ENCODE results near the gene ARTN.

ARTN gene

DNA sequence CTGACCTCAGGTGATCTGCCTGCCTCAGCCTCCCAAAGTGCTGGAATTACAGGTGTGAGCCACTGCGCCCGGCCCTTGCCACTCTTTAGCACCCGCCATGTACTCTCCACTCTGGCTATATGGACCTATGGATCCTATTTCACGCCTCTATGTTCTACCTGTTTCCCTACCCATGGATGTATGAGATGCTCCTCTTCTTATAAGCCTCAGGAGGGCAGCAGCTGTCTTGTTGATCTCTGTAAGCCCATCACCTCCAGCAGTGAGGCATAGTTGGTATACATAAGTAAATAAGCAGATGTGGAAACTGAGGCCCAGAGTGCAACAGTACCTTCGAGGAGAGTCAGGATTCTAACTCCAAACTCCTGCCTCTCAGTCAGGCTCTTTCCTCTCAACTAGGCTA lies 24.7 kb upstream of the ARTN start:
- TF ChIP-seq RAD21 (IDR thresholded peaks at IDR 0.05; ENCODE audit: low read depth) (peak; percentile 12; the same call in 1 of the 2 replicates), TEAD4 (IDR thresholded peaks at IDR 0.05) (no peak)

DNA sequence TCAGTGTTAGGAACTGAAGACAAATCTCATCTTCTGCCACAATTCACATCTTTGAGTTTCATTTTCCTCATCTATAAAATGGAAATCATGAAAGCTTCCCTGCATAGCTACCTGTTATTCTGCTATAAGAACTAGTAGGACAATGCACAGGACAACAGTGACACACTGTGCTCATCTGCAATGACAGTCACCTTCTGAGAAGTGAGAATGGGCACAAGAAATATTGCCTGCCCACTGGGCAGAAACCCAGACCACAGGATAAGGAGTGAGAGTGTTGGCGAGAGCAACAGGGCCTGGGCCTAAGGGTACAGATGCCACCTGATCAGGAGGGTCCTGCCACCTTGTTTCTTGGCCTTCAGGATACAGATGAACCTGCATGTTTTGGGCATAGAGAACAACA lies 23.3 kb upstream of the ARTN start:
- TF ChIP-seq, protein P1, sequence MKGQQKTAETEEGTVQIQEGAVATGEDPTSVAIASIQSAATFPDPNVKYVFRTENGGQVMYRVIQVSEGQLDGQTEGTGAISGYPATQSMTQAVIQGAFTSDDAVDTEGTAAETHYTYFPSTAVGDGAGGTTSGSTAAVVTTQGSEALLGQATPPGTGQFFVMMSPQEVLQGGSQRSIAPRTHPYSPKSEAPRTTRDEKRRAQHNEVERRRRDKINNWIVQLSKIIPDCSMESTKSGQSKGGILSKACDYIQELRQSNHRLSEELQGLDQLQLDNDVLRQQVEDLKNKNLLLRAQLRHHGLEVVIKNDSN (IDR thresholded peaks at IDR 0.05) = no peak
- TF ChIP-seq, protein P2, sequence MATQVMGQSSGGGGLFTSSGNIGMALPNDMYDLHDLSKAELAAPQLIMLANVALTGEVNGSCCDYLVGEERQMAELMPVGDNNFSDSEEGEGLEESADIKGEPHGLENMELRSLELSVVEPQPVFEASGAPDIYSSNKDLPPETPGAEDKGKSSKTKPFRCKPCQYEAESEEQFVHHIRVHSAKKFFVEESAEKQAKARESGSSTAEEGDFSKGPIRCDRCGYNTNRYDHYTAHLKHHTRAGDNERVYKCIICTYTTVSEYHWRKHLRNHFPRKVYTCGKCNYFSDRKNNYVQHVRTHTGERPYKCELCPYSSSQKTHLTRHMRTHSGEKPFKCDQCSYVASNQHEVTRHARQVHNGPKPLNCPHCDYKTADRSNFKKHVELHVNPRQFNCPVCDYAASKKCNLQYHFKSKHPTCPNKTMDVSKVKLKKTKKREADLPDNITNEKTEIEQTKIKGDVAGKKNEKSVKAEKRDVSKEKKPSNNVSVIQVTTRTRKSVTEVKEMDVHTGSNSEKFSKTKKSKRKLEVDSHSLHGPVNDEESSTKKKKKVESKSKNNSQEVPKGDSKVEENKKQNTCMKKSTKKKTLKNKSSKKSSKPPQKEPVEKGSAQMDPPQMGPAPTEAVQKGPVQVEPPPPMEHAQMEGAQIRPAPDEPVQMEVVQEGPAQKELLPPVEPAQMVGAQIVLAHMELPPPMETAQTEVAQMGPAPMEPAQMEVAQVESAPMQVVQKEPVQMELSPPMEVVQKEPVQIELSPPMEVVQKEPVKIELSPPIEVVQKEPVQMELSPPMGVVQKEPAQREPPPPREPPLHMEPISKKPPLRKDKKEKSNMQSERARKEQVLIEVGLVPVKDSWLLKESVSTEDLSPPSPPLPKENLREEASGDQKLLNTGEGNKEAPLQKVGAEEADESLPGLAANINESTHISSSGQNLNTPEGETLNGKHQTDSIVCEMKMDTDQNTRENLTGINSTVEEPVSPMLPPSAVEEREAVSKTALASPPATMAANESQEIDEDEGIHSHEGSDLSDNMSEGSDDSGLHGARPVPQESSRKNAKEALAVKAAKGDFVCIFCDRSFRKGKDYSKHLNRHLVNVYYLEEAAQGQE (IDR thresholded peaks at IDR 0.05; ENCODE audit: low read depth) = no peak
- no peak for TF ChIP-seq EP300 (IDR thresholded peaks at IDR 0.05; ENCODE audit: borderline replicate concordance)
- no peak for TF ChIP-seq CEBPB (IDR thresholded peaks at IDR 0.05)
- TF ChIP-seq YY1 (IDR thresholded peaks at IDR 0.05; ENCODE audit: low read depth) = no peak
- TF ChIP-seq ZBTB7A (IDR thresholded peaks at IDR 0.05; ENCODE audit: low read depth) = no peak
- no peak for TF ChIP-seq TCF12 (IDR thresholded peaks at IDR 0.05; ENCODE audit: low read depth)
- TF ChIP-seq EGR1 (IDR thresholded peaks at IDR 0.05) = no peak
- no peak for TF ChIP-seq NFIC (IDR thresholded peaks at IDR 0.05)
- TF ChIP-seq TAF1 (IDR thresholded peaks at IDR 0.05; ENCODE audit: low read depth) = no peak
- no peak for TF ChIP-seq FOXM1 (IDR thresholded peaks at IDR 0.05; ENCODE audit: borderline replicate concordance, low read depth)
- TF ChIP-seq, protein P3, sequence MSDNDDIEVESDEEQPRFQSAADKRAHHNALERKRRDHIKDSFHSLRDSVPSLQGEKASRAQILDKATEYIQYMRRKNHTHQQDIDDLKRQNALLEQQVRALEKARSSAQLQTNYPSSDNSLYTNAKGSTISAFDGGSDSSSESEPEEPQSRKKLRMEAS (IDR thresholded peaks at IDR 0.05) = no peak
- TF ChIP-seq TEAD4 (IDR thresholded peaks at IDR 0.05) = no peak
- TF ChIP-seq CREB1 (IDR thresholded peaks at IDR 0.05; ENCODE audit: low read depth) = no peak
- TF ChIP-seq RAD21 (IDR thresholded peaks at IDR 0.05; ENCODE audit: low read depth) = no peak

DNA sequence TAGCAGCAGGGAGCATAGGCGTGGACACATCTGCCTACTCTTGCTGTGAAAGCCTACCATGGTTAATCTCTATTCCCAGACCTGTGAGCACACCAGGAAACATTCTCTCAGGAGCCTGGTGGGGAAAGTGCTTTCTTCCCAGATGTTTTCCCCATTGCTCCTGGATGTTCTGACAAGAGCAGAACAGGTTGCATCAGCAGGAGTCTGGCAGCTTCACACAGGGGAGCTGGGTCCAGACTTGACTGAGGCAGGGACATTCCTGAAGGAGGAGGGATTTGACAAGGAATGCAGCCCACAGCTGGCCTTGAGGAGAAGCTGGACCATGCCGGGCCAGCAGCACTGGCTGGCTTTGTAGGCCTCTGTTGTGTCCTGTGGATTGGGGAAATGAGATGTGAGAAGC lies 21.0 kb upstream of the ARTN start:
- TF ChIP-seq CREB1 (IDR thresholded peaks at IDR 0.05; ENCODE audit: low read depth) = no peak
- peak; percentile 66; the same call in 1 of the 2 replicates for TF ChIP-seq TEAD4 (IDR thresholded peaks at IDR 0.05)

DNA sequence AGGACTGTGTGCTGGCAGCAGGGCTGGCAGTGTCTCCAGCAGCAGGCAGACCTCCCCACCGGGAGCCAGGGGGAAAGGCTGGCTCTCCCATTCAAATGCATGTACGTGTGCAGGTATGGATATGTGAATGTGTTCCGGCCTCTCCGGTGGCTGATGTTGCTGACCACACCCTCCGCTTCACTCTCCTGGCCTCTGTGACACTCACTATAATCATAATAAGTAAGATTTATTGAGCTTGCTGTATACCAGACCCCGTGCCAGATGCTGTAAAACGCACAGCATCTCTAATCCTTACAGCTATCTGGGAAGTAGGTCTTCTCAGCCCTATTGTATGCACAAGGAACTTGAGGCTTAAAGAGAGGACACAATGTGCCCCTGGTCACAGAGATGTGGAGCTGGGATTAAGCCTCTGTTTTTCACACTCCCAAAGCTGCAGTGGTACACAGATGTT lies 20.5 kb upstream of the ARTN start:
- TF ChIP-seq, protein P1 (IDR thresholded peaks at IDR 0.05) = no peak
- no peak for TF ChIP-seq EGR1 (IDR thresholded peaks at IDR 0.05)

DNA sequence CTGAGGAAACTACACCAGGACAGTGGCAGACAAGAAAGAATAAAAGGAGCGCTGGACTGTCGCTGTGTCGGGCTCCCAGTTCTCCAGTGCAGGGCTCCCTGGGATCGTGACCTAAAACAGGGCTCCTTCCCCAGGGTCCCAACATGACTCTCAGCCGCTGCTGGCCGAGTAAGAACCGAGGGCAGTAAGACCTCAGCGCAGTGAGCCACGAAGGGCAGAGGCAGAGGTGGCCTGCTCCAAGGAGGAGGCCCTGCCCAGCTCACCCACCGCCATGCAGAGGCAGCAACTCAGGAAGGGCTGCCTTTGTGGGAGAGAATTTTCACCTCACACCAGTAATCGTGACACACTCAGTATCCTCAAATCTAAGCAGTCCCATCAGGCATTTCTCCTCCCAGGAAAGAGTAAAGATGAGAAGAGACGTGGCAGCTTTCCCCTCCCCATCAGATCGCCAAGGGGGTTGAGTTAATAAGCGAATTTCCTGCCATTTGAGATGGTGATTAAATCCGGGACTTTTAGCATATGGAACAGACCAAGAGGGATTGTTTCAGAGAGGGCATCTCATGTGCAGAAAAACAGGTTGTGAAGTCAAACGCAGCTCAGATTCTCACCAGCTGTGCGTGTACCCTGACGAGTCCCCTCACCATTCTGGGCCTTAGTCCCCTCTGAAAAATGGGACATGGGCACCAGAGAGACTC lies 19.8 kb upstream of the ARTN start:
- TF ChIP-seq CEBPB (IDR thresholded peaks at IDR 0.05) = no peak
- no peak for TF ChIP-seq ZBTB7A (IDR thresholded peaks at IDR 0.05; ENCODE audit: low read depth)
- TF ChIP-seq, protein P1 (IDR thresholded peaks at IDR 0.05) = no peak
- TF ChIP-seq FOXM1 (IDR thresholded peaks at IDR 0.05; ENCODE audit: borderline replicate concordance, low read depth) = no peak
- no peak for TF ChIP-seq TEAD4 (IDR thresholded peaks at IDR 0.05)
- TF ChIP-seq EGR1 (IDR thresholded peaks at IDR 0.05) = no peak
- no peak for TF ChIP-seq TCF12 (IDR thresholded peaks at IDR 0.05; ENCODE audit: low read depth)
- no peak for TF ChIP-seq RAD21 (IDR thresholded peaks at IDR 0.05; ENCODE audit: low read depth)
- no peak for TF ChIP-seq TAF1 (IDR thresholded peaks at IDR 0.05; ENCODE audit: low read depth)
- TF ChIP-seq YY1 (IDR thresholded peaks at IDR 0.05; ENCODE audit: low read depth) = no peak
- TF ChIP-seq NFIC (IDR thresholded peaks at IDR 0.05) = no peak
- no peak for TF ChIP-seq EP300 (IDR thresholded peaks at IDR 0.05; ENCODE audit: borderline replicate concordance)

DNA sequence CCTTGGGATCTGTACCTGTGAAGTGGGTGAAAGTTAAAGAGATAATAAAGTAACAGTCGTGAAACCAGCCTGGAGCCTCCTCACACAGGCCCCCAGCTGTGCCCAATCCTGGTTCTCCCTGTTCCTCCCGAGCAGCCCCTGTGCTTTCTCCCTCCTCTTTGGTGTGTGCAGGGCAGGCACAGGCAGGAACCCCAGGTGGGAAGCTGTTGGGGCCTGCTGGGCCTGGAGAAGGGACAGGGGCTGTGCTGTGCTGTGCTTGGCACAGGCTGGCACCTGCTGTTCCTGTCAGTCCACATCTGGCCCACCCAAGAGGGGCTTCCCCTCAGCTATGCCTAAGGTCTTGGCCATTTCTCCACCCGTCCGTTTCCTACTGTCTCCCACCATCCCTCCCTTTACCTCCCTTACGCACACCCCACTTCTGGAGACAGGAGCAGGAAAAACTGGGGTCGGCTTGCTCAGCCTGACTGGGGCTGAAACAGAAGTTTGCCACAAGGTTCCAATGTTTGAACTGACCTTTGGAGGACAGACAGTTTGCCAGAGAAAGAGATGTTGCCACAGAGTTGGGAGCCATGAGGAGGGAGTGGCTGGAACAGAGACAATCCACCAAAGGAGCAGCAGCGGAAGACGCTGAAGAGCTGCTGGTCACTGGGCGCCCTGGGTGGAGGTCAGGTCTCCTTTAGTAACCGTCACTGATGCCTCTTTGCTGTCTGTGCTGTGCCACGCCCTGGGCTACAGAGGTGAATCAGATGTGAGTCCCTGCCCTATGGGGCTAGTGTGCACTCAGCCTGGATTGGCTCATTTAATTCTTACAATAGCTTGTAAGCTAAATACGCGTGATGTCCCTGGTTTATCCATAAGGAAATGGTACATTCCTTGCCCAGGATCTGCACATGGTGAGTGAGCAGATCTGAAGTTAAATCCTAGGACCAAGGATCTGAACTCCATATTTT lies 18.8 kb upstream of the ARTN start:
- no peak for TF ChIP-seq RAD21 (IDR thresholded peaks at IDR 0.05; ENCODE audit: low read depth)
- no peak for TF ChIP-seq YY1 (IDR thresholded peaks at IDR 0.05; ENCODE audit: low read depth)
- no peak for TF ChIP-seq NFIC (IDR thresholded peaks at IDR 0.05)
- no peak for TF ChIP-seq CREB1 (IDR thresholded peaks at IDR 0.05; ENCODE audit: low read depth)
- TF ChIP-seq TEAD4 (IDR thresholded peaks at IDR 0.05) = no peak
- no peak for TF ChIP-seq EP300 (IDR thresholded peaks at IDR 0.05; ENCODE audit: borderline replicate concordance)
- no peak for TF ChIP-seq FOXM1 (IDR thresholded peaks at IDR 0.05; ENCODE audit: borderline replicate concordance, low read depth)

DNA sequence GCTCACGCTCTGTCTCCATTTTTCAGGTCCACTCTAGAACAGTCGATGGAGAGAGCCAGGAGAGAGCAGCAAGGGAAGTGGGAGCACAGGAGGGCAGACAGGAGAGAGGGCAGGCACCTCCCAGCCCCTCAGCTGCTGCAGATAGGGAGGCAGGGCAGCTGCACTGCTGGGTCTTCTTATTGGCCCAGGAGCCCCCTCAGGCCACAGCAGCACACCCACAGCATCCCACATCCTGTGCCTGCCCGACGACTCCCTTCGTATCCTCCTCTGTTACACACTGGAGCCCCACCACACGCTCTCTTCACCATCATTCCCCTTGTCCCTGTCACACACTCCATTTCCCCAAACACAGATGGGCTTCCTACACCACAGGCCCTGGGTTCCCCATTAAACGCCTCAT lies 13.7 kb upstream of the ARTN start:
- TF ChIP-seq YY1 (IDR thresholded peaks at IDR 0.05; ENCODE audit: low read depth) = no peak
- no peak for TF ChIP-seq TAF1 (IDR thresholded peaks at IDR 0.05; ENCODE audit: low read depth)
- no peak for TF ChIP-seq CREB1 (IDR thresholded peaks at IDR 0.05; ENCODE audit: low read depth)
- no peak for TF ChIP-seq TEAD4 (IDR thresholded peaks at IDR 0.05)
- TF ChIP-seq, protein P3 (IDR thresholded peaks at IDR 0.05) = no peak
- no peak for TF ChIP-seq NFIC (IDR thresholded peaks at IDR 0.05)
- no peak for TF ChIP-seq EP300 (IDR thresholded peaks at IDR 0.05; ENCODE audit: borderline replicate concordance)
- TF ChIP-seq, protein P2 (IDR thresholded peaks at IDR 0.05; ENCODE audit: low read depth) = no peak
- TF ChIP-seq CEBPB (IDR thresholded peaks at IDR 0.05) = no peak
- TF ChIP-seq, protein P1 (IDR thresholded peaks at IDR 0.05) = no peak
- TF ChIP-seq EGR1 (IDR thresholded peaks at IDR 0.05) = no peak
- no peak for TF ChIP-seq ZBTB7A (IDR thresholded peaks at IDR 0.05; ENCODE audit: low read depth)
- TF ChIP-seq TCF12 (IDR thresholded peaks at IDR 0.05; ENCODE audit: low read depth) = no peak
- no peak for TF ChIP-seq FOXM1 (IDR thresholded peaks at IDR 0.05; ENCODE audit: borderline replicate concordance, low read depth)
- TF ChIP-seq RAD21 (IDR thresholded peaks at IDR 0.05; ENCODE audit: low read depth) = no peak
